ENCODE results near the gene UBE3A. TPM values are rescaled to one million over a fixed set of nuclear protein-coding genes. Genes with fewer than 3 reads are reported as not detected.

The UBE3A gene
- total RNA-seq, 2 experiments from 2014 or later = 124 to 126 TPM

DNA sequence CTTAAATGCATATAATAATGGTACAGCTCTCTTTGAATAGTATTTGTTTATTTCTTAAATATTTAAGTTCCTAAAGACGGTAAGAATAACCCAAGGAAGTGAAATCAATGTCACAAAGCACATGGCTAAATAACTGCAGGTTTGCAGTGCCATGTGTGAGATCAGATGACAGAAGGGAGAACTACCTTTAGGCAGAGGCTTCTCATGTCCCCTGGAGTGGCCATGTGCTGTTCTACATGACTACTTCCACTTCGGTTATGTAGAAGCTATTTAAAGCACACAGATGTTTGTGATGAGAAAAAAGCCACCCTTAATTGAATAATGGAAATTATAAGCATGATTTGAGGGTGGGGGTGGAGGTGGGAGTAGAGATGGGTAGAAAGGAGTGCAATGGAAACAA is 109.1 kb downstream of the UBE3A start:
- POLR2A ChIA-PET = no interaction called here
- intact Hi-C loops (cut with DNase I, micrococcal nuclease) = no loop called here
- no peaks in the 10 kb centered on the region for H3K27me3 ChIP-seq (ENCODE audit: control insufficient read depth in 1 of 2, insufficient read depth in 2 of 2, low read length in 2 of 2)
- no peak overlapping the region for H3K4me3 ChIP-seq (ENCODE audit: low read length)
- TF ChIP-seq, protein P1, sequence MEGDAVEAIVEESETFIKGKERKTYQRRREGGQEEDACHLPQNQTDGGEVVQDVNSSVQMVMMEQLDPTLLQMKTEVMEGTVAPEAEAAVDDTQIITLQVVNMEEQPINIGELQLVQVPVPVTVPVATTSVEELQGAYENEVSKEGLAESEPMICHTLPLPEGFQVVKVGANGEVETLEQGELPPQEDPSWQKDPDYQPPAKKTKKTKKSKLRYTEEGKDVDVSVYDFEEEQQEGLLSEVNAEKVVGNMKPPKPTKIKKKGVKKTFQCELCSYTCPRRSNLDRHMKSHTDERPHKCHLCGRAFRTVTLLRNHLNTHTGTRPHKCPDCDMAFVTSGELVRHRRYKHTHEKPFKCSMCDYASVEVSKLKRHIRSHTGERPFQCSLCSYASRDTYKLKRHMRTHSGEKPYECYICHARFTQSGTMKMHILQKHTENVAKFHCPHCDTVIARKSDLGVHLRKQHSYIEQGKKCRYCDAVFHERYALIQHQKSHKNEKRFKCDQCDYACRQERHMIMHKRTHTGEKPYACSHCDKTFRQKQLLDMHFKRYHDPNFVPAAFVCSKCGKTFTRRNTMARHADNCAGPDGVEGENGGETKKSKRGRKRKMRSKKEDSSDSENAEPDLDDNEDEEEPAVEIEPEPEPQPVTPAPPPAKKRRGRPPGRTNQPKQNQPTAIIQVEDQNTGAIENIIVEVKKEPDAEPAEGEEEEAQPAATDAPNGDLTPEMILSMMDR (IDR thresholded peaks at IDR 0.05) = no peak
- no peaks in the 10 kb centered on the region for H3K4me1 ChIP-seq (ENCODE audit: insufficient read depth, low read length)
- CTCF ChIA-PET = no interaction called here
- peaks cover 77% of the 10 kb centered on the region for H3K36me3 Mint-ChIP-seq (ENCODE audit: low read depth)
- no peaks in the 10 kb centered on the region for H3K36me3 ChIP-seq (ENCODE audit: insufficient read depth, low read length)
- ATAC-seq (ENCODE audit: poor library complexity) (no peak), DNase-seq (no peak)
- no peaks in the 10 kb centered on the region for H3K4me1 Mint-ChIP-seq (ENCODE audit: low read depth)
- H3K27ac ChIP-seq (ENCODE audit: low read depth in 1 of 2, low read length in 2 of 2) = no peak overlapping the region
- H3K9me3 Mint-ChIP-seq = peaks cover 4% of the 10 kb centered on the region
- no peak overlapping the region for H3K27ac Mint-ChIP-seq
- no peaks in the 10 kb centered on the region for H3K9me3 ChIP-seq (ENCODE audit: control insufficient read depth in 1 of 2, insufficient read depth in 1 of 2, low read length in 2 of 2)
- H3K4me3 Mint-ChIP-seq = no peak overlapping the region
- no peaks in the 10 kb centered on the region for H3K27me3 Mint-ChIP-seq

DNA sequence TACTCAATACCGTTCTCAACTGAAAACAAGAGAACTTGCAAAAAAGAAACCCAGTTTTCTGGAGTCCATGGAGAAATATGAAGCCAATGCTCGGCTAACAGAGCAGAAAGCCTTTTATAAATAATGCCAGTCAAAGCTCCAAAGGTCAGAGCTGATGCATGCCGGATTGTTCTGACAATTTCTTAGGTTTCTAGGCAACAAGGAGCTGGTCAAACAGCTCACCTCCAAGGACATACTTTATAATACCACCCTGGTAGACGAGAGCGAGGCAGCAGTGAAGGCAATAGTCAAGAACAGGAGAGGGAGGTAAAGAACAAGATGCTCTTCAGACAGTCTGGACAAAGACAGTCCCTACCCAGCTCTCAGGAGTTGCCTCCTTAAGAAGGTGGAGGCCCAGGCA is 111.1 kb downstream of the UBE3A start:
- Histone ChIP-seq H3K4me3 (ENCODE audit: low read length) (no peak overlapping the region), H3K27me3 (ENCODE audit: control insufficient read depth in 1 of 2, insufficient read depth in 2 of 2, low read length in 2 of 2) (no peaks in the 10 kb centered on the region), H3K27ac (ENCODE audit: low read depth in 1 of 2, low read length in 2 of 2) (no peak overlapping the region), H3K4me1 (ENCODE audit: insufficient read depth, low read length) (no peaks in the 10 kb centered on the region), H3K9me3 (ENCODE audit: control insufficient read depth in 1 of 2, insufficient read depth in 1 of 2, low read length in 2 of 2) (peaks cover 0 to under 1% of the 10 kb centered on the region in 2 experiments), H3K36me3 (ENCODE audit: insufficient read depth, low read length) (no peaks in the 10 kb centered on the region)
- TF ChIP-seq, protein P1 (IDR thresholded peaks at IDR 0.05) = no peak
- Mint-ChIP-seq H3K9me3 (peaks cover 15% of the 10 kb centered on the region), H3K36me3 (ENCODE audit: low read depth) (peaks cover 78% of the 10 kb centered on the region), H3K27ac (no peak overlapping the region), H3K4me1 (ENCODE audit: low read depth) (no peaks in the 10 kb centered on the region), H3K27me3 (no peaks in the 10 kb centered on the region), H3K4me3 (no peak overlapping the region)
- intact Hi-C loops (cut with DNase I, micrococcal nuclease) = no loop called here
- ChIA-PET POLR2A (no interaction called here), CTCF (no interaction called here)
- ATAC-seq (ENCODE audit: poor library complexity) (no peak), DNase-seq (no peak)

DNA sequence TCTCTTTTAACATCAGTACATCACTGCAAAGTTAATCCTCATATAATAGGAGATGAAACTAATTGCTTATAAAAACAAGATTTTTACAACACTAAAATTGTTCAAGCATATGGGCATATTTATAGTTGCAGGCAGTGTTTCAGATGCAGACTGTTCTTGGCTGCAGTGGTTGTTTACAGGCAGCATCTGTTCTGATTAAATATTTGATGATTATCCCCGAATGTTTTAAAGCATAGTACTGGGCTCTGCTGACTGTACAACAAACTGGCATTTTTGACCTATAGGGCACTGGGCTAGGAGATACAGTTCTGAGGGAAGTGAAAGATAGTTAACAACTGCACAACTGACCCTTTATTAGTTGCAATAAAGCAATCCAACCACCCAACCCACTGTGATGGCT is 113.6 kb downstream of the UBE3A start:
- TF ChIP-seq, protein P1 (IDR thresholded peaks at IDR 0.05) = no peak
- peaks cover 3 to 24% of the 10 kb centered on the region in 2 experiments for H3K9me3 ChIP-seq (ENCODE audit: control insufficient read depth in 1 of 2, insufficient read depth in 1 of 2, low read length in 2 of 2)
- H3K27me3 ChIP-seq (ENCODE audit: control insufficient read depth in 1 of 2, insufficient read depth in 2 of 2, low read length in 2 of 2) = no peaks in the 10 kb centered on the region
- Mint-ChIP-seq H3K36me3 (ENCODE audit: low read depth) (peaks cover 82% of the 10 kb centered on the region), H3K4me3 (no peak overlapping the region), H3K4me1 (ENCODE audit: low read depth) (no peaks in the 10 kb centered on the region), H3K27ac (no peak overlapping the region), H3K9me3 (peaks cover 24% of the 10 kb centered on the region), H3K27me3 (no peaks in the 10 kb centered on the region)
- no peak for DNase-seq
- intact Hi-C loops (cut with DNase I, micrococcal nuclease) = no loop called here
- no peak overlapping the region for H3K27ac ChIP-seq (ENCODE audit: low read depth in 1 of 2, low read length in 2 of 2)
- no peak overlapping the region for H3K4me3 ChIP-seq (ENCODE audit: low read length)
- POLR2A ChIA-PET = no interaction called here
- ATAC-seq (ENCODE audit: poor library complexity) = no peak
- no peaks in the 10 kb centered on the region for H3K4me1 ChIP-seq (ENCODE audit: insufficient read depth, low read length)
- CTCF ChIA-PET = no interaction called here
- H3K36me3 ChIP-seq (ENCODE audit: insufficient read depth, low read length) = no peaks in the 10 kb centered on the region

Measured in CD4-positive, alpha-beta T cell (primary cell).